HepG2 (cell line): ENCODE data around the gene C14orf119. TPM values are rescaled to one million over a fixed set of nuclear protein-coding genes. Genes with fewer than 3 reads are reported as not detected.

ENCODE experiments used
- DDIT3 ChIP-seq: sonication (generic); formaldehyde crosslinking; IDR thresholded peaks from 2 replicates; pipeline ENCODE4 v1.4.0; 2020; ENCODE audit warnings: mild to moderate bottlenecking, missing genetic modification reagents
- DNMT3B ChIP-seq: conservative IDR thresholded peaks from 2 replicates; pipeline ENCODE4 v1.6.1; 2016; ENCODE audit warnings: missing biosample characterization, control low read depth
- EZH2 ChIP-seq: conservative IDR thresholded peaks from 2 replicates; pipeline ENCODE4 v1.6.1; 2012; ENCODE audit warnings: mild to moderate bottlenecking, low read depth, low read length, moderate library complexity
- HES4 ChIP-seq: sonication (generic); formaldehyde crosslinking; IDR thresholded peaks from 2 replicates; pipeline ENCODE4 v1.9.0; 2021; ENCODE audit warnings: mild to moderate bottlenecking, missing genetic modification reagents, borderline replicate concordance
- MAFF ChIP-seq: IDR thresholded peaks from 2 replicates; pipeline ENCODE4 v1.6.1; 2011; ENCODE audit warnings: low read depth, low read length, improper control_type of control experiment
- PATZ1 ChIP-seq: sonication (generic); formaldehyde crosslinking; IDR thresholded peaks from 2 replicates; pipeline ENCODE4 v1.4.0; 2020; ENCODE audit warnings: missing genetic modification reagents
- PRDM15 ChIP-seq: sonication (generic); formaldehyde crosslinking; IDR thresholded peaks from 2 replicates; pipeline ENCODE4 v1.4.0; 2020; ENCODE audit warnings: missing genetic modification reagents
- PRDM4 ChIP-seq: sonication (generic); formaldehyde crosslinking; IDR thresholded peaks from 2 replicates; pipeline ENCODE4 v1.9.0; 2021; ENCODE audit warnings: missing genetic modification reagents, borderline replicate concordance
- SAFB2 ChIP-seq: sonication (generic); formaldehyde crosslinking; IDR thresholded peaks from 2 replicates; pipeline ENCODE4 v1.5.1; 2020; ENCODE audit warnings: missing genetic modification reagents, low read depth, mild to moderate bottlenecking, borderline replicate concordance
- SNAI1 ChIP-seq: sonication (generic); formaldehyde crosslinking; IDR thresholded peaks from 2 replicates; pipeline ENCODE4 v1.5.0; 2020; ENCODE audit warnings: mild to moderate bottlenecking, missing genetic modification reagents, borderline replicate concordance
- ZC3H4 ChIP-seq: sonication (generic); formaldehyde crosslinking; IDR thresholded peaks from 2 replicates; pipeline ENCODE4 v1.4.0; 2020; ENCODE audit warnings: missing genetic modification reagents, borderline replicate concordance
- ZNF12 ChIP-seq: sonication (generic); formaldehyde crosslinking; IDR thresholded peaks from 2 replicates; pipeline ENCODE4 v1.5.0; 2020; ENCODE audit warnings: missing genetic modification reagents
- ZNF225 ChIP-seq: sonication (generic); formaldehyde crosslinking; IDR thresholded peaks from 2 replicates; pipeline ENCODE4 v1.4.0; 2020; ENCODE audit warnings: mild to moderate bottlenecking, missing genetic modification reagents
- ZNF292 ChIP-seq: sonication (generic); formaldehyde crosslinking; IDR thresholded peaks from 2 replicates; pipeline ENCODE4 v1.8.1; 2022; ENCODE audit warnings: mild to moderate bottlenecking, low read depth, missing genetic modification reagents, borderline replicate concordance
- ZNF33A ChIP-seq: sonication (generic); formaldehyde crosslinking; IDR thresholded peaks from 2 replicates; pipeline ENCODE4 v1.5.1; 2020; ENCODE audit warnings: missing genetic modification reagents, mild to moderate bottlenecking, moderate library complexity, borderline replicate concordance
- ZNF547 ChIP-seq: sonication (generic); formaldehyde crosslinking; IDR thresholded peaks from 2 replicates; pipeline ENCODE4 v1.5.1; 2020; ENCODE audit warnings: mild to moderate bottlenecking, missing genetic modification reagents
- ZNF567 ChIP-seq: sonication (generic); formaldehyde crosslinking; IDR thresholded peaks from 2 replicates; pipeline ENCODE4 v1.8.1; 2023; ENCODE audit warnings: mild to moderate bottlenecking, missing genetic modification reagents, borderline replicate concordance
- ZNF605 ChIP-seq: sonication (generic); formaldehyde crosslinking; IDR thresholded peaks from 2 replicates; pipeline ENCODE4 v1.8.0; 2022; ENCODE audit warnings: mild to moderate bottlenecking, missing genetic modification reagents
- ZNF629 ChIP-seq: sonication (generic); formaldehyde crosslinking; conservative IDR thresholded peaks from 2 replicates; pipeline ENCODE4 v1.5.0; 2020; ENCODE audit warnings: missing genetic modification reagents
- ZNF644 ChIP-seq: IDR thresholded peaks from 2 replicates; pipeline ENCODE4 v1.6.1; 2016; ENCODE audit warnings: low read depth
- ZSCAN21 ChIP-seq: sonication (generic); formaldehyde crosslinking; IDR thresholded peaks from 2 replicates; pipeline ENCODE4 v1.8.0; 2022; ENCODE audit warnings: mild to moderate bottlenecking, missing genetic modification reagents, moderate library complexity, borderline replicate concordance
- polyA plus RNA-seq, 8 experiments: library from polyadenylated mRNA; depleted of rRNA in 3 of 8; stranded (reverse) in 7 of 8; unstranded in 1 of 8; fragments of >200 nt; fragmentation: Illumina TruSeq in 4 of 8; extraction: Trizol in 4 of 8; gene quantifications; 2 replicates each; pipeline versions ENCODE4 v1.2.1 to v1.2.3, GENCODE V29; 2011 to 2016; ENCODE audit warnings: low read depth in 4 of 8, missing spikeins in 1 of 8, mixed read lengths in 1 of 8; ENCODE audit not compliant: insufficient read depth in 1 of 8
- total RNA-seq, 5 experiments: library from RNA; depleted of rRNA; stranded (reverse); fragments of >200 nt; fragmentation: Illumina TruSeq; extraction: Trizol; gene quantifications; 2 replicates each; pipeline ENCODE4 v1.2.3, GENCODE V29; 2016; ENCODE audit warnings: low read depth in 1 of 5

The C14orf119 gene
- total and polyA plus RNA-seq, 2 of the 13 experiments (the other 11 are each of a cell fraction or from before 2014, with no cell fraction given) = 117 to 206 TPM

GRCh38 chr14:23068789-23069412 is 26.4 kb upstream of the C14orf119 start (continued):
- TF ChIP-seq PRDM4 (CRISPR knock-in tag) (no peak), ZNF644 (CRISPR knock-in tag) (0 out of 2 replicates have a peak, but pooled peaks have one; percentile 31), SNAI1 (CRISPR knock-in tag) (no peak), ZNF629 (CRISPR knock-in tag) (no peak), ZNF567 (CRISPR knock-in tag) (peak; percentile 93; the same call in 1 of the 2 replicates), ZNF12 (CRISPR knock-in tag) (no peak), MAFF (0 out of 2 replicates have a peak, but pooled peaks have one; percentile 23), PRDM15 (CRISPR knock-in tag) (no peak), ZNF225 (CRISPR knock-in tag) (no peak; the same call in 1 of the 2 replicates), ZNF605 (CRISPR knock-in tag) (no peak), SAFB2 (CRISPR knock-in tag) (no peak; the same call in 1 of the 2 replicates), ZNF33A (CRISPR knock-in tag) (no peak), HES4 (CRISPR knock-in tag) (no peak), ZC3H4 (CRISPR knock-in tag) (no peak), EZH2 (no peak), ZSCAN21 (CRISPR knock-in tag) (peak; percentile 81; the same call in 1 of the 2 replicates), DNMT3B (no peak), ZNF547 (CRISPR knock-in tag) (no peak), PATZ1 (peak; percentile 65), DDIT3 (no peak), ZNF292 (CRISPR knock-in tag) (no peak)
